ENCODE measurements around the gene SAP30BP. TPM values are rescaled to one million over a fixed set of nuclear protein-coding genes. Genes with fewer than 3 reads are reported as not detected.
A peak's percentile ranks its signal among the peaks of the same experiment; 100 is the strongest.

Gene SAP30BP
- total and polyA plus RNA-seq, 10 of the 15 experiments (the other 5 are each of a cell fraction or from before 2014, with no cell fraction given), result 57.9 to 166 (median 94.5) TPM

DNA sequence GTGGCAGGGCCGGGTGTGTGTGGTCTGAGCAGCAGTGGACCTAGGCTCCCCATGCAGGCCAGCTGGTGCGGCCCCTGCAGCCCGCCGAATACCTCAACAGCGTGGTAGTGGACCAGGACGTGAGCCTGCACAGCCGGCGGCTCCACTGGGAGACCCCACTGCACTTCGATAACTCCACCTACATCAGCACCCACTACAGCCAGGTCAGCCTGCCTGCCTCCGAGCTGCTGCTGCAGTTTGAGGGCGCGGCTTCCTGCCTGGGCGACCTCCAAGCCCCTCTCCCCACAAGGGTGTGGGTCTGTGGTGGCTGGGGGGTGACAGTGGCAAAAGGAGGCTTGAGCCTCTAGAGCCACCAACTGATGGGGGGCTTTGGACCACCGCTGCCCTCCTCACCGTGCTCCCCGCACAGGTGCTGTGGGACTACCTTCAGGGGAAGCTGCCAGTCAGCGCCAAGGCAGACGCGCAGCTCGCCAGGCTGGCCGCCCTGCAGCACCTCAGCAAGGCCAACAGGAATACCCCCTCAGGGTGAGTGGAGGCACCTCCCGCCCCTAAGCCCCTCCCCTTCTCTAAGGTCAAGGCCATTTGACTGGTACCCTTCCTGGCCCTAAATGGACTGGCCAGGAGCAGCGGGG lies 42.3 kb upstream of the SAP30BP start:
- H2AFZ ChIP-seq (ENCODE audit: control insufficient read depth, low read depth, low read length), result no peak overlapping the region
- POLR2A ChIA-PET, result no interaction called here
- CTCF ChIA-PET, result interaction anchor here (0.8 to 2.5 kb wide), 6 partner anchors 9 to 129 kb away, joined by 3 to 11 read pairs (median 5); partner anchors contain the start of gene SMIM5
- SMC1A ChIA-PET (ENCODE audit: uncharacterized antibody, unreplicated experiment), result interaction anchor here (1.1 kb wide), 1 partner anchor 123 kb away, joined by 3 read pairs; no protein-coding TSS in a partner anchor
- no TSS peak for BruUV-seq (replicated peaks)
- no peak overlapping the region for H3K9ac ChIP-seq (ENCODE audit: control insufficient read depth, insufficient read depth, low read length)
- intact Hi-C loops (cut with micrococcal nuclease; ENCODE audit: unreplicated experiment) (no loop called here), in situ Hi-C loops (cut with MboI) (no loop called here)
- RAD21 ChIA-PET (ENCODE audit: unreplicated experiment), result interaction anchor here (1.1 kb wide), 1 partner anchor 125 kb away, joined by 3 read pairs; no protein-coding TSS in a partner anchor
- ATAC-seq (no peak), DNase-seq (ENCODE audit: low read depth, low spot score) (no peak), FAIRE-seq (no peak)
- H3K9me3 ChIP-seq (replicated peaks; ENCODE audit: control insufficient read depth, insufficient read depth, low read length), result no peaks in the 10 kb centered on the region
- H3K79me2 ChIP-seq (ENCODE audit: control insufficient read depth, insufficient read depth, low read length), result no peaks in the 10 kb centered on the region
- H3K4me1 ChIP-seq (ENCODE audit: control insufficient read depth, insufficient read depth, low read length), result no peaks in the 10 kb centered on the region
- H3K27me3 ChIP-seq (replicated peaks in 1 of 2; ENCODE audit: control insufficient read depth in 2 of 2, insufficient read depth in 2 of 2, low read length in 1 of 2), result no peaks in the 10 kb centered on the region
- no peak overlapping the region for H3K27ac ChIP-seq (ENCODE audit: control insufficient read depth, insufficient read depth)
- TF ChIP-seq ASH2L (IDR thresholded peaks at IDR 0.05; ENCODE audit: borderline replicate concordance, low read depth), result no peak
- no peak overlapping the region for H3K4me2 ChIP-seq (ENCODE audit: control insufficient read depth, insufficient read depth)
- WGBS (ENCODE audit: insufficient coverage, insufficient replicate concordance, low lambda C conversion rate, missing lambda C conversion rate), result 79% methylated on average over 23 of the region's 23 CpGs
- no peak overlapping the region for H3K4me3 ChIP-seq
- H4K20me1 ChIP-seq (ENCODE audit: control insufficient read depth, insufficient read depth), result no peaks in the 10 kb centered on the region
- H3K36me3 ChIP-seq (ENCODE audit: control insufficient read depth in 2 of 2, insufficient read depth in 2 of 2, low read length in 1 of 2), result no peaks in the 10 kb centered on the region

DNA sequence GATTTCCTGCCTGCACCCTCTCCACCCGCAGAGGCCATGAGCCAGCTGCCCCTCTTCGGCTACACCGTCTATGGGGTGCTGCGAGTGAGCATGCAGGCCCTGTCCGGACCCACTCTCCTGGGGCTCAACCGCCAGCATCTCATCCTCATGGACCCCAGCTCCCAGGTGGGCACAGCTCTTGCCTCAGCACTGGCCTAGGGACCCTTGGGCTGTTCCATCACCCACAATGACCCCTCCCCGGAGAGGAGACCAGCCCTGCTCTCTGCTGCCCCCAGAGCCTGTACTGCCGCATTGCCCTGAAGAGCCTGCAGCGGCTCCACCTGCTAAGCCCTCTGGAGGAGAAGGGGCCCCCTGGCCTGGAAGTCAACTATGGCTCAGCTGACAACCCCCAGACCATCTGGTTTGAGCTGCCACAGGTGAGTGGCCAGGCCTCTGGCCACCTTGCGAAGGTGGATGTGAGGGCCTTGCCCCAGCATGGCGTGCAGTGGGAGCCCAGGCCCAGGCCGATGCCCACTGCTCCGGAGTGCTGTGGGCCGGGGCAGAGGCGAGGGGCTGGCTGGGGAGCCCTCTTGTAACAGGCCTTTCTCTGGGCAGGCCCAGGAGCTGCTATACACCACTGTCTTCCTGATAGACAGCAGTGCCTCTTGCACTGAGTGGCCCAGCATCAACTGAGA lies 41.2 kb upstream of the SAP30BP start:
- ChIA-PET RAD21 (ENCODE audit: unreplicated experiment) (interaction anchor here (1.1 kb wide), 1 partner anchor 124 kb away, joined by 3 read pairs; no protein-coding TSS in a partner anchor), SMC1A (ENCODE audit: uncharacterized antibody, unreplicated experiment) (no interaction called here), CTCF (interaction anchor here (0.6 to 2.5 kb wide), 5 partner anchors 11 to 150 kb away, joined by 3 to 6 read pairs (median 3); no protein-coding TSS in a partner anchor), POLR2A (no interaction called here)
- H3K4me2 ChIP-seq (ENCODE audit: control insufficient read depth, insufficient read depth), result no peak overlapping the region
- H2AFZ ChIP-seq (ENCODE audit: control insufficient read depth, low read depth, low read length), result no peak overlapping the region
- H3K27me3 ChIP-seq (replicated peaks in 1 of 2; ENCODE audit: control insufficient read depth in 2 of 2, insufficient read depth in 2 of 2, low read length in 1 of 2), result no peaks in the 10 kb centered on the region
- no peak overlapping the region for H3K4me3 ChIP-seq
- TF ChIP-seq CTCF (IDR thresholded peaks at IDR 0.05 in 2 of 3, conservative IDR thresholded peaks at IDR 0.05 in 1 of 3; ENCODE audit: control insufficient read depth in 2 of 3, extremely low read depth in 1 of 3, insufficient read depth in 1 of 3, low read depth in 3 of 3, low read length in 3 of 3), result peak; percentile 50 to 86 (median 77)
- TF ChIP-seq, protein P1, sequence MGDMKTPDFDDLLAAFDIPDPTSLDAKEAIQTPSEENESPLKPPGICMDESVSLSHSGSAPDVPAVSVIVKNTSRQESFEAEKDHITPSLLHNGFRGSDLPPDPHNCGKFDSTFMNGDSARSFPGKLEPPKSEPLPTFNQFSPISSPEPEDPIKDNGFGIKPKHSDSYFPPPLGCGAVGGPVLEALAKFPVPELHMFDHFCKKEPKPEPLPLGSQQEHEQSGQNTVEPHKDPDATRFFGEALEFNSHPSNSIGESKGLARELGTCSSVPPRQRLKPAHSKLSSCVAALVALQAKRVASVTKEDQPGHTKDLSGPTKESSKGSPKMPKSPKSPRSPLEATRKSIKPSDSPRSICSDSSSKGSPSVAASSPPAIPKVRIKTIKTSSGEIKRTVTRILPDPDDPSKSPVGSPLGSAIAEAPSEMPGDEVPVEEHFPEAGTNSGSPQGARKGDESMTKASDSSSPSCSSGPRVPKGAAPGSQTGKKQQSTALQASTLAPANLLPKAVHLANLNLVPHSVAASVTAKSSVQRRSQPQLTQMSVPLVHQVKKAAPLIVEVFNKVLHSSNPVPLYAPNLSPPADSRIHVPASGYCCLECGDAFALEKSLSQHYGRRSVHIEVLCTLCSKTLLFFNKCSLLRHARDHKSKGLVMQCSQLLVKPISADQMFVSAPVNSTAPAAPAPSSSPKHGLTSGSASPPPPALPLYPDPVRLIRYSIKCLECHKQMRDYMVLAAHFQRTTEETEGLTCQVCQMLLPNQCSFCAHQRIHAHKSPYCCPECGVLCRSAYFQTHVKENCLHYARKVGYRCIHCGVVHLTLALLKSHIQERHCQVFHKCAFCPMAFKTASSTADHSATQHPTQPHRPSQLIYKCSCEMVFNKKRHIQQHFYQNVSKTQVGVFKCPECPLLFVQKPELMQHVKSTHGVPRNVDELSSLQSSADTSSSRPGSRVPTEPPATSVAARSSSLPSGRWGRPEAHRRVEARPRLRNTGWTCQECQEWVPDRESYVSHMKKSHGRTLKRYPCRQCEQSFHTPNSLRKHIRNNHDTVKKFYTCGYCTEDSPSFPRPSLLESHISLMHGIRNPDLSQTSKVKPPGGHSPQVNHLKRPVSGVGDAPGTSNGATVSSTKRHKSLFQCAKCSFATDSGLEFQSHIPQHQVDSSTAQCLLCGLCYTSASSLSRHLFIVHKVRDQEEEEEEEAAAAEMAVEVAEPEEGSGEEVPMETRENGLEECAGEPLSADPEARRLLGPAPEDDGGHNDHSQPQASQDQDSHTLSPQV (IDR thresholded peaks at IDR 0.05), result no peak
- intact Hi-C loops (cut with micrococcal nuclease; ENCODE audit: unreplicated experiment), result no loop called here
- H3K27ac ChIP-seq (ENCODE audit: control insufficient read depth, insufficient read depth), result no peak overlapping the region
- DNase-seq (ENCODE audit: low read depth, low spot score), result no peak
- FAIRE-seq, result no peak
- no peaks in the 10 kb centered on the region for H3K9me3 ChIP-seq (replicated peaks; ENCODE audit: control insufficient read depth, insufficient read depth, low read length)
- no peaks in the 10 kb centered on the region for H3K79me2 ChIP-seq (ENCODE audit: control insufficient read depth, insufficient read depth, low read length)
- in situ Hi-C loops (cut with MboI), result no loop called here
- no TSS peak for BruUV-seq (replicated peaks)
- H3K4me1 ChIP-seq (ENCODE audit: control insufficient read depth, insufficient read depth, low read length), result no peaks in the 10 kb centered on the region
- ATAC-seq, result peak; percentile 91
- peaks cover 0 to 2% of the 10 kb centered on the region in 2 experiments; a peak in 1 of 4 replicates for H3K36me3 ChIP-seq (ENCODE audit: control insufficient read depth in 2 of 2, insufficient read depth in 2 of 2, low read length in 1 of 2)
- no peaks in the 10 kb centered on the region for H4K20me1 ChIP-seq (ENCODE audit: control insufficient read depth, insufficient read depth)
- 80% methylated on average over 15 of the region's 15 CpGs for WGBS (ENCODE audit: insufficient coverage, insufficient replicate concordance, low lambda C conversion rate, missing lambda C conversion rate)
- H3K9ac ChIP-seq (ENCODE audit: control insufficient read depth, insufficient read depth, low read length), result no peak overlapping the region
